Activated CD8-positive, alpha-beta memory T cell treated with anti-CD3 and anti-CD28 coated beads for 48 hours (primary cell): Measurements from ENCODE around the gene NOL6.
"Not testable (repeated sequence)": the region's sequence is repeated elsewhere in the genome, so short reads cannot be mapped to it uniquely, and the experiment has no call there.

ENCODE experiments used
- DNase-seq, 3 experiments: peaks; one replicate each; pipeline ENCODE4 v3.0.0-alpha.2; 2020; ENCODE audit warnings: low read depth in 2 of 3, low spot score in 2 of 3

Gene NOL6

DNA sequence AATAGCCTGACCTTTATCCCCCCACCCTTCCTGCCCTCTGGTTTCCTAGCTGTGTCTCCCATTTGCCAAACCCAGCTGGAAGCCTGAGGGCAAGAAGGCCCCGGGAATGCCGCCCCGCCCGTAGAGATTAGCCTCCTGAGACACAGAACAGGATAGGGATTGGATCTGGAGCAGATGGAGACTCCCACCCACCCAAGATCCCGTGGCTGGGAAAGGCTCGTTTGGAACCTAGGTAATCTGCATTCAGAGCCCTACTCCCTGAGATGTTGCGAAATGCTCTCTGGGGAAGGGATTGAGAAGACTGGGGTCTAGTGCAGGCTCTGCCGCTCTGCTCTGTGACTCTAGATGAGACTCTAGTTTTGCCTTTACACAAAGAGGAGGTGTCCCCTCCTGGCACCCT is 37.3 kb downstream of the NOL6 start:
- no peak for DNase-seq

DNA sequence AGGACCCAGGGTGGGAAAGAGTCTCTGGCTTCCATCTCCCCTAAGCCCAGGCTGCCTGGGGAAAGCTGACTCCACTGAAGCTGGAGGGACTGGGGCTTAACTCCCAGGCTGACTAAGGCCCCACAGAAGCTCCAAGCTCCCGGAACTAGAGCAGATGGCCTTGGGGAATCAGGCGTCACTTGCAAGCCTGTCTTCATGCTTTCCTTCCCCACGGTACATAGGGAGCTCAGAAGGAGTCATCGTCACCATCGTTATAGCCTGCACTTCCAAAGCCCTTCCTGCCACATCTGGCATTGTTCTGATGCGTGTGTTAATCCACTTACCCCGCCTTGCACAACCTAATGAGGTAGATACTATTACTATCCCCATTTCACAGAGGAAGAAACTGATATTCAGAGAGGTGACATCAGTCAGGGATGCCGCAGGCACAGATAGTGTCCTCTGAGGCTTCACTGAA is 37.9 kb downstream of the NOL6 start:
- no peak for DNase-seq

DNA sequence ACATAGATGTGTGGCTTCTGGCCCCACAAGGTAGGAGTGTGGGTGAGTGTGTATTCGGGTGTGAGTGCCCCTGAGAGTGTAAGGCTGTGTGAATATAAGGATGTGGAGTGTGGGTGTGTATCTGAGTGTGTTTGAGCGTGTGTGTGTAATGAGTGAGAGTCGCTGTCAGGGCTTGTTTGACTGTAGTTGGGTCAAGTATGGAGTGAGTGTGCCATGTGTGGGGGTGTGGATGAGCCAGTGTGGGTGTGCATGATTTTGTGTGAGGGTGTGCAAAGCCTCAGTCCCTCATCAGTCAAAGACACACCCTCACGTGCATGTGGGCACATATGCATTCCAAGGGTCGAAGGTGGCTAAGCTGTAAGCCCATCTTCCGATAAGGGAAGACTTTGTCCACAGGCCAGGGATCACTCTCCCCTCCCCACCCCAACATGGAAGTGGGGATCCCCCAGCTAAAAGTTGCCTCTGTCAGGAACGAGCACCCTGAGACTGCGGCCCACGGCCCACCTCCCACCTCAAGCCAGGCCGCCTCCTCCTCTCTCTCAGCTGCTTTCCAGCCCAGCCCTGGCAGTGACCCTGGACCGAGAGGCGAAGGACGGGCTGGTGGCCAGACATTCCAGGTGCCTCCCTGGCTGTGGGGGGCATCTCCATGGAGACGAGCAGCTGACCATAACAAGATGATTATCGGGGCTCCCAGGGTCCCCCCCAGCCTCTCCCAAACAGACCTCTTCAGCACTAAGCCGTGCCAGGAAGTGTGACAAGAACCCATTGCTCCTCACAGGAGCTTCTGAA is 39.2 kb downstream of the NOL6 start:
- no peak for DNase-seq

DNA sequence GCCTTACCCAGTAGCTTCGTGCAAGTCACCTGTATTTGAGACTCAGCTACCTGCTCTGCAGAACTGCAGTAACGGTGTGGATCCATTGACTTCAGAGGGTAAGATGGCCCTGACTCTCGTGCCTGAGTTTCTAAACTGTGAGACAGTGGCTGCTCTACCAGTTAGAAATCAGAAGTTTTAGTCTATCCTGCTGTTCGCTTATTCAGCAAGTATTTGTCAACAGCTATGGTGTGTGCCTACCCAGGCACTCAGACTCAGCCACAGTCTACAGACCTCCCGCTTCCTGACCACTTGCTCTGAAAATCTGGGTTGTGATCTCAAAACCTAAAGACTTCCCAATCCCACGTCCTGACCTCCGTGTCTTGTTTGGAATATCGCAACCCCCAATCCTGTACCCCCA is 39.9 kb downstream of the NOL6 start:
- DNase-seq, result no peak

DNA sequence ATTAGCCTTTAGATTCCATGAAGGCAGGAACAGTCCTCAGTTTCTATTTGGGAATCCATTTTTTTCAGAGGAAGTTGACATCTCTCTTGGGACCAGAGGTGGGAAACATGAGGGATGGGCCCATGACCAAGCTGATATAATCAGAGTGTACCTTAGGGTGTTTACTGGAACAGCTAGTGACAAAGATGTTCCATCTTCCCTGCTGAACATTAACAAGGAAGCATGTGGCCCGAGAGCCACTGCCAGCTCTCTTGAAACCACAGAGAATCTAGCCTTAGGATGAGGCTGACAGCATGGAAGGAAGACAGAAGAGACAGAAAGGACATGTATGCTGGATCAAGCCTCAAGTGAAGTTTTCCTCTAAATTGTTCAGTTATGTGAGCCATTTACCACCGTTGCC is 42.3 kb downstream of the NOL6 start:
- DNase-seq, result no peak

DNA sequence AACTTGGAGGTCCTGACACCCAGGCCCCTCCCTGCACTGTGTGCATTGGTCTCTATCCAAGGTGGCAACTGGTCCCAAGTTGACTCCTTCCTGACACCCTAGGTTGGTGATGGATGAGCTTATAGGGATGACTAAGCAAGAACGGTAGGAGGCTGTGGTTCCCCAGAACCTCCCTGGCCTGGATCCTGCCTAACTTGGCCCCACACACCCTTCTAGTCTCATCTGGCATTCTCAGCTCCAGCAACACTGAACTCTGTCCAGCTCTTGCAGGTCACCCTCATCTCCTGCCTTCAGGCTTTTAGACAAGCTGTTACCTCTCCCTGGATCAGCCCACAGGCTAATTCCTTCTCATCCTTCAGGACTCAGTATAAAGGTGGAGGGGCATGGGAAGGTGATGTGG is 42.8 kb downstream of the NOL6 start:
- no peak for DNase-seq

DNA sequence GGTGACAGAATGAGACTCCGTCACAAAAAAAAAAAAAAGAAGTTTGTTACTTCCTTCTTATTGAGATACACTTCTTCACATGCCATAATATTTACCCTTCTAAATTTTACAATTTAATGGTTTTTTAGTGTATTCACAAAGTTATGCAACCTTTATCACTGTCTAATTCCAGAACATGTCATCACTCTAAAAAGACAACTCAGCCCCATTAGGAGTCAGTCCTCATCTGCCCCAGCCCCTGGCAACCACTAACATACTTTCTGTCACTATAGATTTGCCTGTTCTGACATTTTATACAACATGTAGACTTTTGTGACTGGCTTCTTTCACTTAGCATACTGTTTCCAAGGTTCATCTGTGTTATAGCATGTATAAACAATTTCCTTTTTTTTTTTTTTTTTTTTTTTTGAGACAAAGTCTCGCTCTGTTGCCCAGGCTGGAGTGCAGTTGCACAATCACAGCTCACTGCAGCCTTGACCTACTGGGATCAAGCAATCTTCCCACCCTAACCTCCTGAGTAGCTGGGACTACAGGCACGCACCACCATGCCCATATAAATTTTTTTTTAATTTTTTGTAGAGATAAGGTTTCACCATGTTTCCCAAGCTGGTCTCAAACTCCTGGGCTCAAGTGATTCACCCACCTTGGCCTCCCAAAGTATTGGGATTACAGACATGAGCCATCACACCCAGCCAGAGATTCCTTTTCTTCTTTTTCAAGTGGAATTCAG is 44.3 kb downstream of the NOL6 start:
- DNase-seq, result no peak

DNA sequence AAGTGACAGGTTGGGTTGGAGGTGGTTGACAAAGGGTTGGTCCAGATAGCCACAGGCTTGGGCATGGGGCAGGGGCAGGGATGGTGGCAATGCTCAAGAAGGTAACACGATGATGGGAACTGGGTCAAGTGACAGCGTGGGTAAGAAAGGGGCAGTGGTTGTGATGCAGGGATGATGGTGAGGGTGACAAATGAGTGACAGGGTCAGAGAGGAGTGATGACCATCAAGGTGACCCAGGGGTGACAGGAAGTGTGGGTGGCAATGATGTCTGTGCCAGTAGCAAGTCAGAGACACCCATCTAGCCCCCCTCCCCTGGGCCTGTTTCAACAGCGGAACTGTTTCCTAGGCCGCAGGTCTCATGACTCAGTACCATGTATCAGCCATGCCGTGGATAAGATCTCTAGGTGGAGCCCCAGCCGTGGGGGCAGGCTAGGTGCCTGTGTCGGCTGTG is 46.9 kb downstream of the NOL6 start:
- no peak for DNase-seq

DNA sequence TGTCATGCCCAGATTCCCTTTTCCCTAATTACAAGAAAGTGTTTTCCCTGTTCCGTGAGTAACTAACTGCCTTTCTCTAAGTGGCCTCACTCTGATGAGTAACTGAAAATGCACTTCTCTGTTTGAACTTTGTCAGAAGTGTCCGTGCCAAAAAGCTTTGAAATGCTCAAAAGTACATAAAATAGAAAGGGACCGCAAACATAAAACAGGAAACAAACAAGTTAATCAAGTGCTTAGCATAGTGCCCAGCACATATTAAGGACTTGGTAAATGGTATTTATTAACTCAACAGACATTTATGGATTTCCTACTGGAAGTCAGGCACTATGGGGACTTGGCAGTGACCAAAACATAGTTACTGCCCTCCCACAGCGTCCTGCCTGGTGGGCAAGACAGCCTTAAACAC is 48.6 kb downstream of the NOL6 start:
- DNase-seq, result no peak

DNA sequence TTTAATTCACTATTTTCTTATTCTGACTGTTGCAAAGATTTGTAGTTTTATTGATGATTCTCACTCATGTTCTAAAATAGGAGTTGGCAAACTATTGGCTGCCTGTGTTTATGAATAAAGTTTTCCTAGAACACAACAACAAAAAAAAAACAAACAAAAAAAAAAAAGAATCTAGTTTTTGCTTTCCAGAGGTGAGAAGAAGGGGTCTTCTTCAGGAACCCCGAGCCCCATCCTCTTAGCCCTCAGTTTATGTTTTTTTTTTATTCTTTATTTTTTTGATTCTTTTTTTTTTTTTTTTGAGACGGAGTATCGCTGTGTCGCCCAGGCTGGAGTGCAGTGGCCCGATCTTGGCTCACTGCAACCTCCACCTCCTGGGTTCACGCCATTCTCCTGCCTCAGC is 49.2 kb downstream of the NOL6 start:
- DNase-seq, result not testable (repeated sequence)

DNA sequence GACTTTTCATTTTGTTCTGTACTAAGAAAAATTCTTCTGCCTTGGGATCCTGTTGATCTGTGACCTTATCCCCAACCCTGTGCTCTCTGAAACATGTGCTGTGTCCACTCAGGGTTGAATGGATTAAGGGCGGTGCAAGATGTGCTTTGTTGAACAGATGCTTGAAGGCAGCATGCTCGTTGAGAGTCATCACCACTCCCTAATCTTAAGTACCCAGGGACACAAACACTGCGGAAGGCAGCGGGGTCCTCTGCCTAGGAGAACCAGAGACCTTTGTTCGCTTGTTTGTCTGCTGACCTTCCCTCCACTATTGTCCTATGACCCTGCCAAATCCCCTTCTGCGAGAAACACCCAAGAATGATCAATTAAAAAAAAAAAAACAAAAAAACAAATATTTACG is 49.7 kb downstream of the NOL6 start:
- DNase-seq, result not testable (repeated sequence)

DNA sequence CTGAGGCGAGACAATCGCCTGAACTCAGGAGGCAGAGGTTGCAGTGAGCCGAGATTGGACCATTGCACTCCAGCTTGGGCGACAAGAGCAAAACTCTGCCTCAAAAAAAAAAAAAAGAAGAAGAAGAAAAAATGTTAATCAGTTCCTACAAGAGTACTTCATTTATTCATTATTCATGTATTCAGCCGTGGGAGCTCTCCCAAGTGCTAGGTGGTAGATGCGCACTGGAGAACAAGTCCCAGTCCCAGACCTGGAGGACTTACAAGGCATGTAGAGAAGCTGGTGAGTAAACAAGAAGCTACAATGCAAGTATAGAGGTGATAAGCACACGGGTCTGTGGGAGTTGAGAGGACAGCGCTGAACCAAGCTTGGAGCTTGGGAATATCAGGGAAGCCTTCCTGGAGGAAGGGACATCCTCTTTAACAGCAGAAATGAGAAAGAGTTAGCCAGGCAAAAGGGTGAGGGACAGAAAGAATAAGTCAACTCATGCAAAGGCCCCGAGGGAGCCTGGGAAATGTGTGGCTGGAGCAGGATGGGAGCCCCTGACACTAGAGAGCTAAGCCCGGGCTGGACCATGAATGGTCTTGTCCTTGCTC is 53.9 kb downstream of the NOL6 start:
- no peak for DNase-seq

DNA sequence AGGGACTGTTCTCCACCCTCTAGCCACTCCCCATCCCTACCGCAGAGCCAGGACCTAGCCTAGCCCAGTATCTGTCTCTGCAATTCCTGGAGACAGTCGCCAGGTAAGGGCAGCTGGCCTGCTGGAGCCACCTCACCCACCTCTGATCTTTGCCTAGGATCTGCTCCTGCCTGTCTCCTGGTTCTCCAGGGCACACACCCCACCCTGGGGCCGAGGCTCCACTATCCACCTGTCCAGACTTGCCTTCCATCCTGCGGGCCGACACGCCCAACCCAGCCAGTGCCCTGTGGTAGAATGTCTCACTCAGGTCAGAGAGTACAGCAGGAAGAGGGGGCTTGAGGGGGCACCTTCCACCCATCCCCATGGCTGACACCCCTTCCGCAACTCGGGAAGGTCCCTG is 55.6 kb downstream of the NOL6 start:
- no peak for DNase-seq

DNA sequence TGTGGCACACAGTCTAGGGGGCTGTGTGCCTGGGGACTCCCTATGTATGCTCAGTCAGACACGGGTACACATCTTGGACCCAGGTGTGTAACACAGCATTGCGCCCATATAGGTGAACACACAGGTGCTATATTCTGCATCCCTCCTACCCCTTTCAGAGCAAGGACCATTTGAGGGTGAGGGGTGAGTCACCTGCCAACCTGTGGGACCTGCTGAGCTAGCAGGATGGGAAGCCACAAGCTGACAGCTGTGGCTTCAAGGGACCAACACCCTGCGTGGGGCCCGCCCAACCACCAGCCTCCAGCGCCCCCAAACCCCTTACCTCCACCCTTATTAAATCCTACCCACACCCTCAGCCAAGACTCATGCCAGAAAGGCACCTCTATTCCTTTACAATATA is 56.7 kb downstream of the NOL6 start:
- DNase-seq, result no peak

DNA sequence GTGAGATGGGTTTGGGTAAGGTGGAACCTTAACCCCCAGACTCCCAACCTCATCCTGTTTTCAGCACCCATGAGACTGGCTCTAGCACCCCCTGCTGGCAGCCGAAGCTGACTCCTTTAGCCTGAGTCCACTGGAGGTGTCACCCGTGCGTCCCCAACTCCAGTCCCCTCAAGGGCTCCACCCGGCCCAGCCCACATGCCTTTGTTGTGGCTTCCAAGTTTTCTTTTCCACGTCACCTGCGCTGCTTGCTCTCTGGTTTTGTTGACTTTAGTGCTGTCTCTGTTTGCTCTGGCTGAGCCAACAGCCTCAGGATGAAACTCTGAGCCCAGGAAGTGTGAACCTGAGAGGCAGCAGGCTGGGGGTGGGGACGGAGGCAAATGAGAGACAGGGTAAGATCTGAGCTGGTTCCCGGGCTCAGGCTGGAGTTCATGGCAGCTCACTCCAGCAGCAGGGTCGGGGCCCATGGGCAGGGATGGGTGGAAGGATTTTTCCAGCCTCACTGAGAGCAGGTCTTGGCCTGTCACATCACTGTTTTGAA is 58.2 kb downstream of the NOL6 start:
- peak; percentile 67 to 93 (median 78) for DNase-seq

DNA sequence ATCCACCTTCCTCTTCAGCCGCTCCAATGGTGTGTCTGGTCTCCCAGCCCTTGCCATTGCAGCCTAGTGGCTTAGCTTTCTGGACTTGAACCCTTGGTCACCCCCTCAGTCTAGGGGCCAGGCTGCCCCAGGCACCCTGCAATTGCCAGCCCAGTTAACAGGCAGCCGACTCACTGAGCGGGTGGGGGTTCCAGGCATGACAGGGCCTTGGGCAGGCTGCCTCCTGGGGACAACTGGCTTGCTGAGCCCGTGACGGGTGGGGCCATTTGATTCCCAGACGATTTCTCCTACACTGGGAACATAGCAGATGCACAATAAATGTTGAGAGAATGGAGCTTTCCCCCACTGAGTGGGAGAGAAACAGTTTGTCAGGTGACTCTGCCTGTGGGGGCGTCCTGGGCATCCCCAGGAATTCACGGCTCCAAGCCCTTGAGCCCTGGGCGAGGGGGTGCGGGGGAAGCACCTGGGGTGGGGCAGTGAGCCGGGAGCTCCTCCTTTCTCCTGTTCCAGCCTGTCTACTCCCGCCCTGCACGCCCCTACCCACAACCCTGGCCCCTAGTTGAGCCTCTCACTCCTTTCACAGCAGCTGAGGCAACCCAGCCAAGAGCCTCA is 58.7 kb downstream of the NOL6 start:
- no peak for DNase-seq

DNA sequence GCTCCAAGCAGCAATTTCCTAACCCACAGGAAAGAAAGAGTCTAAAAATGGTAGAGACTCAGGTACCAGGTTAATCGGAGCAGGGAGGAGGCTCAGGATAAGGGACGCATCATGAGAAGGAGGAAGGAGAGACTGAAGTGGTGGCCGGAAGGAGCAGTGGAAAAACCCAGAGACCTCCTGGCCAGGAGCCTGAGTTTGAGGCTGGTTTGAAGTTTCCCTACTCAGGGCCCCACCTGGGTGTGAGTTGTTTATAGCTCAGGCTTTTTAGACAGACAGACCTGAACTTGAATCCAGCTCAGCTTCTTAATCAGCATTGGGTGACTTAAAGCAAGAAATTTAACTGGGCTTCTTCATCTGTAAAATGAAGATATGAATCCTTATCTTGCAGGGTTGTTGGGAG is 59.5 kb downstream of the NOL6 start:
- DNase-seq, result no peak
